ENCODE data around the gene ZKSCAN2. TPM values are rescaled to one million over a fixed set of nuclear protein-coding genes. Genes with fewer than 3 reads are reported as not detected.

The ZKSCAN2 gene
- total RNA-seq, 1 experiment from 2014 or later: 4.5 TPM

GRCh38 chr16:25223964-25224363 is 33.7 kb downstream of the ZKSCAN2 start:
- TF ChIP-seq CTCF (conservative IDR thresholded peaks at IDR 0.05): no peak
- TF ChIP-seq EZH2 (IDR thresholded peaks at IDR 0.05; ENCODE audit: low read depth): no peak
- BruUV-seq (replicated peaks): no TSS peak
- no peaks in the 10 kb centered on the region for H3K9me3 ChIP-seq (ENCODE audit: insufficient read depth, low read depth)
- no peak overlapping the region for H2AFZ ChIP-seq
- no peak overlapping the region for H3K27ac ChIP-seq
- no peaks in the 10 kb centered on the region for H3F3A ChIP-seq (ENCODE audit: insufficient read depth, low read depth)
- no peak for DNase-seq
- no peak overlapping the region for H3K4me3 ChIP-seq
- no peaks in the 10 kb centered on the region for H3K79me2 ChIP-seq (ENCODE audit: low read depth)
- ChIA-PET POLR2A (ENCODE audit: unreplicated experiment) (no interaction called here), CTCF (interaction anchor here (0.6 to 1.0 kb wide), 4 partner anchors 17 to 1530 kb away, joined by 3 to 7 read pairs (median 4); no protein-coding TSS in a partner anchor)
- no peaks in the 10 kb centered on the region for H4K20me1 ChIP-seq (ENCODE audit: insufficient read depth)
- no peak overlapping the region for H3K4me2 ChIP-seq
- H3K27me3 ChIP-seq (ENCODE audit: insufficient read depth, low read depth): no peaks in the 10 kb centered on the region
- intact Hi-C loops (cut with micrococcal nuclease; ENCODE audit: unreplicated experiment): loop anchor here (10.0 kb wide), 1 partner anchor 389 kb away; no protein-coding TSS in a partner anchor
- no peaks in the 10 kb centered on the region for H3K4me1 ChIP-seq (replicated peaks; ENCODE audit: insufficient read depth)
- H3K36me3 ChIP-seq (ENCODE audit: low read depth): no peaks in the 10 kb centered on the region
- no peaks in the 10 kb centered on the region for H3K9me2 ChIP-seq (ENCODE audit: insufficient read depth)

GRCh38 chr16:25222959-25223358 is 34.7 kb downstream of the ZKSCAN2 start:
- Histone ChIP-seq H3K4me1 (replicated peaks; ENCODE audit: insufficient read depth) (no peaks in the 10 kb centered on the region), H2AFZ (no peak overlapping the region), H3K4me3 (no peak overlapping the region), H3K9me2 (ENCODE audit: insufficient read depth) (no peaks in the 10 kb centered on the region), H3K9me3 (ENCODE audit: insufficient read depth, low read depth) (no peaks in the 10 kb centered on the region), H3K79me2 (ENCODE audit: low read depth) (no peaks in the 10 kb centered on the region), H3K27me3 (ENCODE audit: insufficient read depth, low read depth) (no peaks in the 10 kb centered on the region), H3F3A (ENCODE audit: insufficient read depth, low read depth) (no peaks in the 10 kb centered on the region), H3K36me3 (ENCODE audit: low read depth) (no peaks in the 10 kb centered on the region), H3K4me2 (no peak overlapping the region), H3K27ac (no peak overlapping the region), H4K20me1 (ENCODE audit: insufficient read depth) (no peaks in the 10 kb centered on the region)
- intact Hi-C loops (cut with micrococcal nuclease; ENCODE audit: unreplicated experiment): loop anchor here (10.0 kb wide), 1 partner anchor 388 kb away; no protein-coding TSS in a partner anchor
- CTCF ChIA-PET: interaction anchor here (0.7 to 1.0 kb wide), 2 partner anchors 96 to 321 kb away, joined by 4 read pairs; no protein-coding TSS in a partner anchor
- POLR2A ChIA-PET (ENCODE audit: unreplicated experiment): no interaction called here
- no peak for DNase-seq
- TF ChIP-seq EZH2 (IDR thresholded peaks at IDR 0.05; ENCODE audit: low read depth): no peak
- TF ChIP-seq CTCF (conservative IDR thresholded peaks at IDR 0.05): no peak
- BruUV-seq (replicated peaks): no TSS peak

- TF ChIP-seq CTCF (conservative IDR thresholded peaks at IDR 0.05) (no peak), EZH2 (IDR thresholded peaks at IDR 0.05; ENCODE audit: low read depth) (no peak)
- Histone ChIP-seq H3K4me2 (no peak overlapping the region), H3K27ac (no peak overlapping the region), H2AFZ (no peak overlapping the region), H3K27me3 (ENCODE audit: insufficient read depth, low read depth) (no peaks in the 10 kb centered on the region), H3K36me3 (ENCODE audit: low read depth) (no peaks in the 10 kb centered on the region), H3K4me3 (no peak overlapping the region), H3K4me1 (replicated peaks; ENCODE audit: insufficient read depth) (no peaks in the 10 kb centered on the region), H3K9me3 (ENCODE audit: insufficient read depth, low read depth) (no peaks in the 10 kb centered on the region), H3K9me2 (ENCODE audit: insufficient read depth) (no peaks in the 10 kb centered on the region), H3F3A (ENCODE audit: insufficient read depth, low read depth) (no peaks in the 10 kb centered on the region), H3K79me2 (ENCODE audit: low read depth) (no peaks in the 10 kb centered on the region), H4K20me1 (ENCODE audit: insufficient read depth) (no peaks in the 10 kb centered on the region)
- CTCF ChIA-PET: interaction anchor here (0.6 kb wide), 1 partner anchor 114 kb away, joined by 3 read pairs; no protein-coding TSS in a partner anchor
- intact Hi-C loops (cut with micrococcal nuclease; ENCODE audit: unreplicated experiment): no loop called here
- POLR2A ChIA-PET (ENCODE audit: unreplicated experiment): interaction anchor here (0.6 kb wide), 1 partner anchor 108 kb away, joined by 5 read pairs; no protein-coding TSS in a partner anchor
- BruUV-seq (replicated peaks): no TSS peak
- DNase-seq: no peak
Measured at GRCh38 chr16:25219070-25219737, 38.4 kb downstream of the ZKSCAN2 start.

Data from PC-9 (cell line).